Immature natural killer cell (primary cell): ENCODE data around the gene SUMO3. TPM values are rescaled to one million over a fixed set of nuclear protein-coding genes. Genes with fewer than 3 reads are reported as not detected.

ENCODE experiments used
- DNase-seq, 3 donors: peaks; one replicate each; pipeline ENCODE4 v3.0.0; 2022; ENCODE audit warnings: mixed read lengths in 1 of 3
- H3K27ac Mint-ChIP-seq, 6 donors: one replicate each; pipeline ENCODE4 v1.8.0; 2020; ENCODE audit warnings: mixed read lengths in 6 of 6, mild to moderate bottlenecking in 5 of 6, inconsistent platforms in 4 of 6, moderate library complexity in 3 of 6
- H3K27me3 Mint-ChIP-seq, 3 donors: one replicate each; pipeline ENCODE4 v1.8.0; 2020 to 2021; ENCODE audit warnings: low read depth in 3 of 3, mild to moderate bottlenecking in 3 of 3, mixed read lengths in 3 of 3, moderate library complexity in 3 of 3, inconsistent platforms in 1 of 3
- H3K36me3 Mint-ChIP-seq, 3 donors: one replicate each; pipeline ENCODE4 v1.8.0; 2020; ENCODE audit warnings: mixed read lengths in 3 of 3, inconsistent platforms in 2 of 3, mild to moderate bottlenecking in 2 of 3
- H3K4me1 Mint-ChIP-seq, 2 donors: one replicate each; pipeline ENCODE4 v1.8.0; 2020; ENCODE audit warnings: inconsistent platforms in 2 of 2, mild to moderate bottlenecking in 2 of 2, mixed read lengths in 2 of 2, moderate library complexity in 1 of 2
- H3K4me3 Mint-ChIP-seq, 5 donors: one replicate each; pipeline ENCODE4 v1.8.0; 2020; ENCODE audit warnings: mild to moderate bottlenecking in 5 of 5, mixed read lengths in 5 of 5, inconsistent platforms in 3 of 5, moderate library complexity in 3 of 5
- H3K9me3 Mint-ChIP-seq, 6 donors: one replicate each; pipeline ENCODE4 v1.8.0; 2020; ENCODE audit warnings: mild to moderate bottlenecking in 6 of 6, mixed read lengths in 6 of 6, inconsistent platforms in 4 of 6, moderate library complexity in 3 of 6
- polyA plus RNA-seq, 3 donors: library from polyadenylated mRNA; unstranded; fragments of 300-500 nt; fragmentation: Illumina TruSeq; gene quantifications; one replicate each; pipeline ENCODE4 v1.2.3, GENCODE V29; 2021

The SUMO3 gene
- polyA plus RNA-seq, 3 donors from 2014 or later: 85.2 to 95.7 (median 87.4) TPM

- no peak overlapping the region for H3K4me3 Mint-ChIP-seq
- no peaks in the 10 kb centered on the region for H3K9me3 Mint-ChIP-seq
- H3K27ac Mint-ChIP-seq: no peak overlapping the region
- peaks cover 2 to 5% (median 2%) of the 10 kb centered on the region in 3 donors for H3K27me3 Mint-ChIP-seq
- no peak for DNase-seq
- peaks cover 5 to 6% of the 10 kb centered on the region in 2 donors for H3K4me1 Mint-ChIP-seq
- no peaks in the 10 kb centered on the region for H3K36me3 Mint-ChIP-seq
Measured at GRCh38 chr21:44760376-44760775, 57.5 kb downstream of the SUMO3 start.

GRCh38 chr21:44759628-44760285 is 58.1 kb downstream of the SUMO3 start:
- DNase-seq: no peak
- H3K27me3 Mint-ChIP-seq: peaks cover 0 to 4% (median 2%) of the 10 kb centered on the region in 3 donors
- no peaks in the 10 kb centered on the region for H3K36me3 Mint-ChIP-seq
- H3K9me3 Mint-ChIP-seq: no peaks in the 10 kb centered on the region
- no peak overlapping the region for H3K4me3 Mint-ChIP-seq
- H3K4me1 Mint-ChIP-seq: no peaks in the 10 kb centered on the region
- H3K27ac Mint-ChIP-seq: no peak overlapping the region

GRCh38 chr21:44758781-44759627 is 58.9 kb downstream of the SUMO3 start:
- no peak for DNase-seq
- H3K4me1 Mint-ChIP-seq: no peaks in the 10 kb centered on the region
- no peak overlapping the region for H3K4me3 Mint-ChIP-seq
- peaks cover 0 to 6% (median 2%) of the 10 kb centered on the region in 3 donors for H3K27me3 Mint-ChIP-seq
- H3K27ac Mint-ChIP-seq: no peak overlapping the region
- no peaks in the 10 kb centered on the region for H3K36me3 Mint-ChIP-seq
- H3K9me3 Mint-ChIP-seq: no peaks in the 10 kb centered on the region

GRCh38 chr21:44758141-44758561 is 59.7 kb downstream of the SUMO3 start:
- Mint-ChIP-seq H3K27me3 (peaks cover 0 to 6% (median 2%) of the 10 kb centered on the region in 3 donors), H3K27ac (no peak overlapping the region), H3K9me3 (no peaks in the 10 kb centered on the region), H3K4me1 (no peaks in the 10 kb centered on the region), H3K4me3 (no peak overlapping the region), H3K36me3 (no peaks in the 10 kb centered on the region)
- DNase-seq: no peak

GRCh38 chr21:44757731-44758130 is 60.1 kb downstream of the SUMO3 start:
- H3K27me3 Mint-ChIP-seq: peaks cover 0 to 6% (median 2%) of the 10 kb centered on the region in 3 donors
- no peak for DNase-seq
- no peak overlapping the region for H3K4me3 Mint-ChIP-seq
- no peaks in the 10 kb centered on the region for H3K36me3 Mint-ChIP-seq
- no peak overlapping the region for H3K27ac Mint-ChIP-seq
- H3K9me3 Mint-ChIP-seq: no peaks in the 10 kb centered on the region
- H3K4me1 Mint-ChIP-seq: no peaks in the 10 kb centered on the region

- Mint-ChIP-seq H3K27ac (no peak overlapping the region), H3K36me3 (no peaks in the 10 kb centered on the region), H3K4me3 (no peak overlapping the region), H3K4me1 (no peaks in the 10 kb centered on the region), H3K27me3 (peaks cover 0 to 6% (median 2%) of the 10 kb centered on the region in 3 donors), H3K9me3 (no peaks in the 10 kb centered on the region)
- no peak for DNase-seq
Measured at GRCh38 chr21:44756423-44757185, 61.3 kb downstream of the SUMO3 start.

Other genes starting within 250 kb of the SUMO3 start
- gene KRTAP10-4, start 244.3 kb downstream of the SUMO3 start, polyA plus RNA-seq: not detected
- not detected for gene KRTAP10-5, start 237.5 kb downstream of the SUMO3 start, polyA plus RNA-seq
- gene KRTAP10-6, start 225.6 kb downstream of the SUMO3 start, polyA plus RNA-seq: not detected
- gene KRTAP10-7, start 217.5 kb downstream of the SUMO3 start, polyA plus RNA-seq: not detected
- gene KRTAP10-8, start 206.0 kb downstream of the SUMO3 start, polyA plus RNA-seq: not detected
- gene KRTAP10-9, start 191.0 kb downstream of the SUMO3 start, polyA plus RNA-seq: not detected
- not detected for gene KRTAP10-10, start 180.7 kb downstream of the SUMO3 start, polyA plus RNA-seq
- gene KRTAP10-11, start 171.6 kb downstream of the SUMO3 start, polyA plus RNA-seq: not detected
- not detected for gene KRTAP12-4, start 163.4 kb downstream of the SUMO3 start, polyA plus RNA-seq
- 1 to 10 TPM in 1 of 3 donors, not detected in 2; 1.3 TPM for gene KRTAP12-3, start 160.1 kb downstream of the SUMO3 start, polyA plus RNA-seq
- gene KRTAP12-2, start 151.1 kb downstream of the SUMO3 start, polyA plus RNA-seq: not detected
- gene KRTAP12-1, start 135.9 kb downstream of the SUMO3 start, polyA plus RNA-seq: not detected
- gene KRTAP10-12, start 120.9 kb downstream of the SUMO3 start, polyA plus RNA-seq: not detected
- gene TSPEAR, start 106.5 kb downstream of the SUMO3 start, polyA plus RNA-seq: not detected
- 10 to 100 TPM; 43.6 to 62.9 (median 56.2) TPM for gene UBE2G2, start 16.2 kb downstream of the SUMO3 start, polyA plus RNA-seq
- 100 to 1,000 TPM in 1 of 3 donors, 10 to 100 TPM in 2; 67.7 to 103 (median 92.9) TPM for gene PTTG1IP, start 55.6 kb upstream of the SUMO3 start, polyA plus RNA-seq
- 1,000 to 10,000 TPM; 1,416 to 2,161 (median 1,452) TPM for gene ITGB2, start 102.8 kb upstream of the SUMO3 start, polyA plus RNA-seq
- 10 to 100 TPM in 2 of 3 donors, 1 to 10 TPM in 1; 7.1 to 12.4 (median 11.3) TPM for gene SLX9, start 122.0 kb upstream of the SUMO3 start, polyA plus RNA-seq